Activated CD4-positive, alpha-beta T cell treated with anti-CD3 and anti-CD28 coated beads, Interleukin-2, Interleukin-6, amounts not matched to agents 100 ng/mL and 50 ng/mL, durations not matched to agents 16 hours and 8 hours (primary cell): ENCODE results near the gene ACAA2.
A peak's percentile ranks its signal among the peaks of the same experiment; 100 is the strongest.

ENCODE experiments used
- DNase-seq: peaks from one replicate; pipeline ENCODE4 v3.0.0-alpha.2; 2020

The ACAA2 gene

GRCh38 chr18:49813319-49814146 is at the start of gene ACAA2:
TSS of gene ACAA2 (minus strand) at chr18:49813533. CDS start at chr18:49813484, 49 bp downstream.
- peak; percentile 91 for DNase-seq

GRCh38 chr18:49862656-49863385 is 49.5 kb upstream of the ACAA2 start:
- no peak for DNase-seq

DNA sequence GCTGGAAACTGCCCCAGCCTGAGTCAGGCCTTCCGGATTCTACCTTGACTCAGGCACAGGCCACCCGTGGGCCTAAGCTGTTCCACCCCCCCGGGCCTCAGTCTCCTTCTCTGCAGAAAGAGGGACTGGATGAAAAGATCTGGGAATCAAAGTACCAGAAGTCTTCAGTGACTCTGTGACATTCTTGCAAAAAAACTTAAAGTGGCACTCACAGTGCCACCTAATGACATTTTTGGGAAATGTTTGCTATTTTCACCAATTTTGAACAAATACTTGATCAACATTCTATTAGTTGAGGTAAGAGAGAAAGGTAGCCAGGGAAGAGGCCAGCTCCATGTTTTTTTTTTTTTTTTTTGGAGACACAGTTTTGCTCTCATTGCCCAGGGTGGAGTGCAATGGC is 48.3 kb upstream of the ACAA2 start:
- DNase-seq, result peak; percentile 19

GRCh38 chr18:49859725-49860124 is 46.4 kb upstream of the ACAA2 start:
- DNase-seq, result no peak

DNA sequence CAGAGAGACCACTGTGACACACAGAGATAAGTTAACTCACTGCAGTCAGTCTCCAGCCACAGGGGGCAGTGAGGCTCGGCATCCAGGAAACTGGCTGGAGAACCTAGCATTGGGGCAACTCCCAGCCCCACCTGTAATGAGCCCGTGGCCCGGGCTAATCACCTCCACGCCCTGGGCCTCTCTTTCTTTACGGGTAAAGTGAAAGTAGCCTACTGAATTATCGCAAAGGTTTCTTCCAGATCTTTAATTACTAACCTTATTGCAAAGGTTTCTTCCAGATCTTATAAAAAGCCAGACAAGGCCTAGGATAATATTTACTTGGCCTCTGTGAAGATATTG is 45.7 kb upstream of the ACAA2 start:
- DNase-seq, result no peak

- DNase-seq, result peak; percentile 66
Observed at GRCh38 chr18:49858309-49859020, 45.1 kb upstream of the ACAA2 start.

DNA sequence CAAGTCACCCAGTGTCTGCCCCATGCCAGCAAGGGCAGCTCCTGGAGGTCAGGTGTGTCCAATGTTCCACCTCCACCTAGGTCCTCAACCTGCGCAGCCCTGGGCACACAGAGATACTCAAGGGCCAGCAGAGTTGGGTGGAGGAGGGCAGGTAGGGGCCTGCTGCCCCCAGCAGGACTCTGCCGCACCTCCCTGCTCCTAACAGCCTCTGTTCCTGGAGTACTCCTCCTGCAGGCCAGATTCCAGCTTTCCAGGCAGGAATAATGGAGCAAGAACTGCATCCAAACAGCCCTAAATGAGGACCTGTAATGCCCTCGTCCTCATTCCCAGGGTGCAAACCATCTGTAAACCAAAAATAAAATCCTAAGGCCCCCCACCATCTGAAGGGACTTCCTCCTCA is 44.4 kb upstream of the ACAA2 start:
- DNase-seq, result no peak

- DNase-seq, result no peak
Observed at GRCh38 chr18:49856496-49856895, 43.2 kb upstream of the ACAA2 start.

GRCh38 chr18:49855711-49856415 is 42.5 kb upstream of the ACAA2 start:
- no peak for DNase-seq

- no peak for DNase-seq
Observed at GRCh38 chr18:49854681-49855080, 41.3 kb upstream of the ACAA2 start.

DNA sequence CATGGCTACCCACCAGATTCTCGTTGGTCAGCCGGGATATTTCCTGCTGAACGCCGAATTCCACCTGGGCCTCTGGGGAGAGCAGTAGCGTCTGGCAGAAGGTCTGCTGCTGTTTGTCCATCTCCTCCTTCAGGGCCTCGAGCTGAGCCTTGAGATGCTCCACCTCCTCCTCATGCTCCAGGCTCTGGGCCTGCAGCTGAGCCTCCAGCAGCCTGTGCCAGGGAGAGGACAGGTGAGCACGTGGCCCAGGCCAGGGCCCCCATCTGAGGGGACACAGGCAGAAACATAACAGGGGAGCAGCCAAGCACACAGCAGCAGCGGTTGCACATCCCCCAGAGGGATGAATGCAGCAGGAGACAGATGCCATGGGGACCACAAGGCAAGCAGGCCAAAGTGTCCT is 40.1 kb upstream of the ACAA2 start:
- DNase-seq, result no peak

GRCh38 chr18:49853011-49853410 is 39.7 kb upstream of the ACAA2 start:
- no peak for DNase-seq

- DNase-seq, result no peak
Observed at GRCh38 chr18:49851624-49852023, 38.3 kb upstream of the ACAA2 start.

- DNase-seq, result no peak
Observed at GRCh38 chr18:49850636-49851035, 37.3 kb upstream of the ACAA2 start.

DNA sequence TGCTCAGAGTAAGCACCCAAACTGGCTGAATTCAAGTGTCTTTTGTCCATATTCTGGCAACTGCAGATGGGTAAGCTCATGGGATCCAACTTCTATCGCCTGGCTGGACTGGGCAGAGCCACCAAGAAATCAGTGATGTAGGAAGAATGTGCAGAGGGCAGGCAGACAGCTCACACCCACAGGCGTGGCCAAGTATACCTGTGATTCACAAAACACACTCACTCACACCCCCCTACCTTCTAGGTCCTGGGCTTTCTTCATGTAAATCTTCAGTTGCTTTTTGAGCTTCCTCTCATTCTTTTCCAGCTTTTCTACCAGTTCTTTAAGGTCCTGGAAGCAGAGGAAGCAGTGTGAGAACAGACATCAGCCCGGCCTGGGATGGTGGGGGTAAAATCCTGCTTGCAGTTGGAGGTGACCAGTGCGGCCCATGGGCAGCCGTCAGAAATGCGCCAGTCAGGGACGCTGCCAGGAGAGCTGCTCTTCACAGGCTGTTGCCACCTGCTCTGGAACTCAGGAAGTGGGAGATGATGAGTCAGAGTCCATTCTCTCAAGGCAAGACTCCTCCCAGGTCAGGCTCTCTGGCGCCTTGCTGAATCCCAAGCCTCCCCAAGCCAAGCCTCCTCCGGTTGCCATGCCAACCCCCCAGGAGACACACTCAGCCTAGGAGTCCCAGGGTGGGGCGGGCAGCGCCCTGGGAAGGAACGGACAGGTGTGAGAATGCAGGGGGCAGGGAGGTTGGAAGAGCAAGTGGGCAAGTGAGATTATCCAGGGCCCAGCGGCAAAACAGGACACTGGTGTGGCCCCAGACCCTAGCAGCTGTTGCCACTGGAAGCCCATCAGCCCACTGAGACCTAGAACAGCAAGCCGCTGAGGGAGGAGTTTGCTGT is 36.2 kb upstream of the ACAA2 start:
- no peak for DNase-seq

DNA sequence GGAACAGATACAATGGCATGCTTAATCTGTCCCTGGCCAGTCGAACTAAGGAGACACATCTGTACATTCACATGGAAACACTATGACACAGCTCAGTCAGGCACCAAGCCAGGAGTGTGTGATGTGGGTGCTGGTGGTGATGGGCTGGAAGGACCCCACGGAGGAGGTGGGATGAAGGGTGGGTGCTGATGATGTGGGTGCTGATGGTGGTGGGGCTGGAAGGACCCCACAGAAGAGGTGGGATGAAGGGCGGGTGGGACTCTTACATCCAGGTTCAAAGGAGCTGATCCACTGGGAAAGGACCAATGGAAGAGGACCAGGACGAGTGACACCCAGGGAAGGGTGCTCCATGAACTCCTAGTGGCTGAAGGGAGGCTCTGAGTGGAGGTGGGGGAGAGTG is 34.8 kb upstream of the ACAA2 start:
- no peak for DNase-seq

GRCh38 chr18:49847524-49847923 is 34.2 kb upstream of the ACAA2 start:
- DNase-seq, result no peak

GRCh38 chr18:49846718-49847470 is 33.6 kb upstream of the ACAA2 start:
- DNase-seq, result no peak

DNA sequence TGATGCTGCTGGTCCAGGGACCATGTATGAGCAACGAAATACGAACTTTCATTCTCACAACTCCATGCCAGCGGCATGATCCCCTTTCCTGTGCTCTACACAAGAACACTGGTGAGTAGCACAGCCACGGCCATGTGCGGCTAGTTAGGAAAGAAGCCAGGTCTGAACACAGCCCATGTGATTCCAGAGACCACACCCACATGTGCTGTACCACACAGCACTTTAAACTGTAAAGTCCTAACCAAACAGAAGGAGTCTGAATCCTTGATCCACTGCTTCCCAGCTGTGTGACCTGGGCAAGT is 33.0 kb upstream of the ACAA2 start:
- DNase-seq, result no peak

- no peak for DNase-seq
Observed at GRCh38 chr18:49845629-49846360, 32.5 kb upstream of the ACAA2 start.

GRCh38 chr18:49844903-49845302 is 31.6 kb upstream of the ACAA2 start:
- no peak for DNase-seq
